Lower lobe of right lung (tissue), 2 donors: ENCODE measurements around the gene FMO1. TPM values are rescaled to one million over a fixed set of nuclear protein-coding genes. Genes with fewer than 3 reads are reported as not detected.

ENCODE experiments used
- ATAC-seq, 2 donors: fragments of 200-7000 bp; cut with Tn5 transposase; one replicate each; pipeline ENCODE4 v1.9.1; 2020 to 2022; ENCODE audit warnings: mild to moderate bottlenecking in 2 of 2, moderate library complexity in 2 of 2
- DNase-seq: peaks from one replicate; pipeline ENCODE4 v3.0.0-alpha.2; 2020
- H3K27ac ChIP-seq: fragments of 200-600 bp; one replicate; pipeline ENCODE4 v1.8.0; 2022
- H3K27me3 ChIP-seq: fragments of 200-600 bp; one replicate; pipeline ENCODE4 v1.8.0; 2022; ENCODE audit warnings: low read depth
- H3K36me3 ChIP-seq: fragments of 200-600 bp; one replicate; pipeline ENCODE4 v1.8.0; 2022; ENCODE audit warnings: mild to moderate bottlenecking
- H3K4me1 ChIP-seq: fragments of 200-600 bp; one replicate; pipeline ENCODE4 v1.8.0; 2022
- H3K4me3 ChIP-seq: fragments of 200-600 bp; one replicate; pipeline ENCODE4 v1.8.0; 2022; ENCODE audit warnings: mild to moderate bottlenecking
- H3K9me3 ChIP-seq: fragments of 200-600 bp; one replicate; pipeline ENCODE4 v1.8.0; 2022
- CTCF ChIP-seq: fragments of 200-600 bp; IDR thresholded peaks from one replicate; pipeline ENCODE4 v1.8.0; 2022; ENCODE audit warnings: antibody characterized with exemption, mild to moderate bottlenecking
- intact Hi-C: fragments of 100-400 bp; cut with DNase I; formaldehyde crosslinking; loops from one replicate; pipeline ENCODE4 v1.11.0; 2022
- total RNA-seq: library from RNA; stranded (reverse); fragmentation: NEBNext Ultra II Directional; extraction: Animal tissue kit (Norgen Biotek cat#: 25700); gene quantifications from one replicate; pipeline ENCODE4 v1.2.1, GENCODE V29; 2021
- donor health status: DM: no; HTN: yes; CAD: no; lungs with severe emphysema.

Gene FMO1
- total RNA-seq, 1 donor from 2014 or later: 2.4 TPM

DNA sequence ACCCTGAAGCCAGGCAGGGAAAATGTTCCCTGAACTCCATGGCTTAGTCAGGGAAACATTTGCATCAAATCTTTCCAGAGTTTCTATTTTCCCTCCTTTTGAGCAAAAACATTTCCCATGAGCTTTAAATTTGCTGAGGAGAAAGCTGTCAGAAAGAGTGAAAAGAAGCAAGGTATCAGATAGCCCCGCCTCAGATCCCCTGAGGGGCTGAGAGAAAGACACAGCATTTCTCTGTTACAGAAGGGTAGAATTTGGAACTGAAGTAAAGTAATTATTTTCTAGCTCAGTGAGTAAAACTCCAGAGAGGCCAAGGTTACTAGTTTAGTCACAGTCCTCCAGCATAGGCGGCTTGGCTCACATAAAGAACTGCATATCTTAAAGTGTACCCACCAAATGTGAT, 10.6 kb downstream of the FMO1 start:
- no peak overlapping the region for H3K4me3 ChIP-seq
- no peaks in the 10 kb centered on the region for H3K36me3 ChIP-seq
- no peaks in the 10 kb centered on the region for H3K9me3 ChIP-seq
- intact Hi-C loops: no loop called here
- H3K27me3 ChIP-seq: no peaks in the 10 kb centered on the region
- DNase-seq: no peak
- no peak for TF ChIP-seq CTCF
- H3K4me1 ChIP-seq: peaks cover 4% of the 10 kb centered on the region
- no peak for ATAC-seq
- no peak overlapping the region for H3K27ac ChIP-seq

DNA sequence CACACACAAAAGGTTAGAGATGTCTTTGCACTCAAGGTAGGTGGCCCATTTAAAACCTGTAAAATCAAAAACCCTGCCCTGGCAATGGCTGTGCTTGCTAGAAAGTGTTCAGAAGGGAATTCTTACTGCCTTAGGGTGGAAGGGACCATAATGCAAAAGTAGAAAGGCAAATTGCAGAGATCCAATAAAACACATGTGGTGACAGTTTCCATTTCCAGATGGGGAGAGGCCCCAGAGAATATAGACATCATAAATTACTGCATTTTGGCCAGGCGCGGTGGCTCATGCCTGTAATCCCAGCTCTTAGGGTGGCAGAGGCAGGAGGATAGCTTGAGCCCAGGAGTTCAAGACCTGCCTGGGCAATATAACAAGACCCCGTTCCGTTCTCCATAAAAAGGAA, 13.0 kb downstream of the FMO1 start:
- Histone ChIP-seq H3K27ac (no peak overlapping the region), H3K4me1 (peaks cover 4% of the 10 kb centered on the region), H3K9me3 (no peaks in the 10 kb centered on the region), H3K4me3 (no peak overlapping the region), H3K27me3 (no peaks in the 10 kb centered on the region), H3K36me3 (no peaks in the 10 kb centered on the region)
- DNase-seq (no peak), ATAC-seq (no peak)
- intact Hi-C loops: no loop called here
- no peak for TF ChIP-seq CTCF

- no peak for DNase-seq
- ATAC-seq: no peak
- H3K36me3 ChIP-seq: no peaks in the 10 kb centered on the region
Observed at GRCh38 chr1:171263901-171264300, 15.6 kb downstream of the FMO1 start.

DNA sequence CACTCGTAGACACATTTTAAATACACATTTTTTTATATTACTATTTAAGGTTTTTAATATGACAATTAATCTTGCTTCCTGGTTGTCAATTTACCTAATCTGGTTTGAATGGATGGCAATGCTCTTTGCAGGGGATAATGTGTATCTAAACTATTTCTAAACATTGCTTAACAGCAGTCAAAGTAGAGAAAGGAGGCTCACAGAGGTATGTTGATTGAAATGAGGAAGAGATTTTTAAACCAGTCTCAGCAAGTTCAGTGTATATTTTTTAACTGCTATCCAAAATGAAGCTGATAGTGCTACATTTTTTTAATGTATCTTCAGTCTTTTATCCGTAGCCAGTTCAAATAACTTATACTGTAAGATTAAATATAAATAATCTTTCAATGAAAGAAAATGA, 17.4 kb downstream of the FMO1 start:
- Histone ChIP-seq H3K9me3 (no peaks in the 10 kb centered on the region), H3K4me3 (no peak overlapping the region), H3K27ac (no peak overlapping the region), H3K36me3 (no peaks in the 10 kb centered on the region), H3K4me1 (no peaks in the 10 kb centered on the region), H3K27me3 (no peaks in the 10 kb centered on the region)
- no peak for DNase-seq
- ATAC-seq: no peak
- intact Hi-C loops: no loop called here
- TF ChIP-seq CTCF: no peak

More at GRCh38 chr1:171263901-171264300, 15.6 kb downstream of the FMO1 start:
- TF ChIP-seq CTCF: no peak
- Histone ChIP-seq H3K4me3 (no peak overlapping the region), H3K4me1 (no peaks in the 10 kb centered on the region), H3K9me3 (no peaks in the 10 kb centered on the region), H3K27me3 (no peaks in the 10 kb centered on the region), H3K27ac (no peak overlapping the region)
- intact Hi-C loops: no loop called here

- TF ChIP-seq CTCF: no peak
- Histone ChIP-seq H3K4me1 (no peaks in the 10 kb centered on the region), H3K9me3 (no peaks in the 10 kb centered on the region), H3K36me3 (no peaks in the 10 kb centered on the region), H3K4me3 (no peak overlapping the region), H3K27ac (no peak overlapping the region), H3K27me3 (no peaks in the 10 kb centered on the region)
- intact Hi-C loops: no loop called here
- no peak for ATAC-seq
- DNase-seq: no peak
Observed at GRCh38 chr1:171266930-171267329, 18.6 kb downstream of the FMO1 start.

DNA sequence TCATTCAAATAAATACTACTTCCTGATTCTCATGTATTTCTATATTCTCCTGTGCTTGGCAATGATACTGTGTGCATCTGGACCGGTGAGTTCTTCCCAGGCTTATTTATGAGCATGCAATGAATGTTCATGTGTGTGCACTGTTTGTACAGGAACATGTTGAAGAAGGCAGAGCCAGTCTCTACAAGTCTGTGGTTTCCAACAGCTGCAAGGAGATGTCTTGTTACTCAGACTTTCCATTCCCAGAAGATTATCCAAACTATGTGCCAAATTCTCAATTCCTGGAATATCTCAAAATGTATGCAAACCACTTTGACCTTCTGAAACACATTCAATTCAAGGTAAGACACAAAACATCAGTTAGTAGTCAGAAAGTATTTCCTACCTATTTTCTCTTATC, 19.1 kb downstream of the FMO1 start:
- no peak overlapping the region for H3K27ac ChIP-seq
- ATAC-seq: no peak
- intact Hi-C loops: no loop called here
- H3K9me3 ChIP-seq: no peaks in the 10 kb centered on the region
- H3K4me3 ChIP-seq: no peak overlapping the region
- no peak for DNase-seq
- no peaks in the 10 kb centered on the region for H3K36me3 ChIP-seq
- no peak for TF ChIP-seq CTCF
- no peaks in the 10 kb centered on the region for H3K4me1 ChIP-seq
- no peaks in the 10 kb centered on the region for H3K27me3 ChIP-seq
